K562 (cell line): ENCODE results near the gene TBX6. TPM values are rescaled to one million over a fixed set of nuclear protein-coding genes. Genes with fewer than 3 reads are reported as not detected.

Experiments
- ATAC-seq: fragments of 200-7000 bp; cut with Tn5 transposase; 3 replicates; pipeline ENCODE4 v1.9.1; 2020; ENCODE audit warnings: moderate library complexity
- BruUV-seq: library from RNA; stranded (reverse); fragments of 400-500 nt; replicated peaks from 2 replicates; lab custom pipeline; 2021; lab: Mats Ljungman, UMichigan
- CTCF ChIA-PET: fragments of 300-600 bp; formaldehyde crosslinking; extraction: SDS; loops from one replicate; lab custom pipeline; 2021; ENCODE audit warnings: low intra/inter-chr PET ratio; lab: Yijun Ruan, JAX
- POLR2A ChIA-PET: fragments of 300-600, 350-650 bp; sonication (Branson Sonifier 250); formaldehyde crosslinking; extraction: SDS; loops from one replicate; lab custom pipeline; 2021; ENCODE audit warnings: antibody characterized with exemption, inconsistent platforms; lab: Yijun Ruan, JAX
- DNase-seq, 4 experiments: peaks; one replicate each; pipeline versions ENCODE4 v3.0.0 to v3.0.0-alpha.2; 2011 to 2018; ENCODE audit warnings: low spot score in 3 of 4, mixed read lengths in 3 of 4; ENCODE audit errors: extremely low read depth in 1 of 4
- FAIRE-seq: peaks from 2 replicates; lab custom pipeline; 2011; peaks lifted over from hg19 to GRCh38; lab: Jason Lieb, UNC
- H2AFZ ChIP-seq: 2 replicates; pipeline ENCODE4 v1.6.0; 2011; ENCODE audit warnings: low read depth, low read length, control low read depth, inconsistent platforms
- H3K27ac ChIP-seq: fragments of 200-600 bp; 3 replicates; pipeline ENCODE4 v1.8.0; 2011; ENCODE audit warnings: low read depth, mild to moderate bottlenecking, control low read depth, inconsistent platforms, low read length, moderate library complexity, mixed read lengths; ENCODE audit errors: extremely low read depth
- H3K27me3 ChIP-seq, 2 experiments: fragments of 300-600 bp in 1 of 2; 2 replicates in 1 of 2; 3 replicates in 1 of 2; pipeline versions ENCODE4 v1.6.0 to v1.8.0; 2011; ENCODE audit warnings: inconsistent platforms in 2 of 2, low read length in 2 of 2, mild to moderate bottlenecking in 1 of 2, mixed read lengths in 1 of 2, moderate library complexity in 1 of 2; ENCODE audit not compliant: control insufficient read depth in 2 of 2, insufficient read depth in 2 of 2
- H3K36me3 ChIP-seq: fragments of 300-600 bp; 3 replicates; pipeline ENCODE4 v1.8.0; 2011; ENCODE audit warnings: mild to moderate bottlenecking, low read length, inconsistent platforms; ENCODE audit not compliant: control insufficient read depth, insufficient read depth
- H3K4me1 ChIP-seq, 2 experiments: fragments of 200-600 bp in 1 of 2; replicated peaks in 1 of 2; 2 replicates in 1 of 2; 3 replicates in 1 of 2; pipeline versions ENCODE4 v1.5.1 to v1.8.0; 2011; ENCODE audit warnings: inconsistent platforms in 2 of 2, low read length in 2 of 2, mild to moderate bottlenecking in 1 of 2, mixed read lengths in 1 of 2, moderate library complexity in 1 of 2; ENCODE audit not compliant: control insufficient read depth in 2 of 2, insufficient read depth in 2 of 2
- H3K4me2 ChIP-seq: 2 replicates; pipeline ENCODE4 v1.6.1; 2011; ENCODE audit warnings: low read length, control low read depth, inconsistent platforms, mixed read lengths; ENCODE audit not compliant: insufficient read depth
- H3K4me3 ChIP-seq: fragments of 200-600 bp; sonication (generic), shearing (Covaris generic); 2 replicates; pipeline ENCODE4 v1.5.1; 2016; ENCODE audit warnings: control low read depth, inconsistent platforms
- H3K79me2 ChIP-seq: fragments of 200-600 bp; 3 replicates; pipeline ENCODE4 v1.8.0; 2011; ENCODE audit warnings: low read length, inconsistent platforms; ENCODE audit not compliant: control insufficient read depth, insufficient read depth
- H3K9ac ChIP-seq, 2 experiments: 2 replicates each; pipeline versions ENCODE4 v1.6.0 to v1.6.1; 2011; ENCODE audit warnings: low read depth in 2 of 2, low read length in 2 of 2, control low read depth in 1 of 2, inconsistent platforms in 1 of 2, mild to moderate bottlenecking in 1 of 2, mixed read lengths in 1 of 2; ENCODE audit not compliant: insufficient read depth in 1 of 2
- H3K9me1 ChIP-seq: one replicate; pipeline ENCODE4 v1.6.0; 2011; ENCODE audit warnings: inconsistent platforms, mild to moderate bottlenecking, low read length, moderate library complexity; ENCODE audit not compliant: control insufficient read depth, insufficient read depth
- H3K9me3 ChIP-seq: replicated peaks from 2 replicates; pipeline ENCODE4 v1.5.1; 2011; ENCODE audit warnings: low read depth, low read length, inconsistent platforms; ENCODE audit not compliant: control insufficient read depth, insufficient read depth
- H4K20me1 ChIP-seq: replicated peaks from 2 replicates; pipeline ENCODE4 v1.6.1; 2011; ENCODE audit warnings: low read length, inconsistent platforms, mixed read lengths; ENCODE audit not compliant: control insufficient read depth, insufficient read depth
- CEBPB ChIP-seq: fragments of 450-650 bp; IDR thresholded peaks from 2 replicates; pipeline ENCODE4 v1.6.1; 2016; ENCODE audit warnings: missing genetic modification characterization, missing compliant biosample characterization
- ELK3 ChIP-seq: fragments of 450-650 bp; formaldehyde crosslinking; IDR thresholded peaks from 2 replicates; pipeline ENCODE4 v1.4.0; 2020; ENCODE audit warnings: mild to moderate bottlenecking
- FOXJ3 ChIP-seq: sonication (generic); formaldehyde crosslinking; IDR thresholded peaks from 2 replicates; pipeline ENCODE4 v1.4.0; 2020; ENCODE audit warnings: mild to moderate bottlenecking, missing genetic modification reagents
- GATAD2A ChIP-seq: fragments of 450-650 bp; IDR thresholded peaks from 2 replicates; pipeline ENCODE4 v1.6.1; 2017
- MED1 ChIP-seq: sonication (generic); formaldehyde crosslinking; IDR thresholded peaks from 2 replicates; pipeline ENCODE4 v1.8.1; 2023; ENCODE audit warnings: missing genetic modification reagents, borderline replicate concordance
- MIER1 ChIP-seq: fragments of 450-650 bp; IDR thresholded peaks from 2 replicates; pipeline ENCODE4 v1.6.1; 2016; ENCODE audit warnings: antibody characterized with exemption, mild to moderate bottlenecking, low read depth
- NEUROD1 ChIP-seq: fragments of 150-350 bp; IDR thresholded peaks from 2 replicates; pipeline ENCODE4 v1.6.1; 2014; ENCODE audit warnings: borderline replicate concordance, low read length, low read depth; ENCODE audit not compliant: partially characterized antibody
- SMARCA5 ChIP-seq: fragments of 450-650 bp; IDR thresholded peaks from 2 replicates; pipeline ENCODE4 v1.6.1; 2016
- TEAD1 ChIP-seq, 2 experiments: fragments of 450-650 bp in 1 of 2; sonication (generic) in 1 of 2; formaldehyde crosslinking; IDR thresholded peaks; 2 replicates each; pipeline versions ENCODE4 v1.4.0 to v1.8.0; 2020 to 2022; ENCODE audit warnings: mild to moderate bottlenecking in 2 of 2, missing genetic modification reagents in 1 of 2
- TOE1 ChIP-seq, 2 experiments: fragments of 450-650 bp in 1 of 2; sonication (generic) in 1 of 2; formaldehyde crosslinking in 1 of 2; IDR thresholded peaks; 2 replicates each; pipeline versions ENCODE4 v1.7.1 to v1.8.0; 2016 to 2022; ENCODE audit warnings: borderline replicate concordance in 2 of 2, mild to moderate bottlenecking in 2 of 2, antibody characterized with exemption in 1 of 2, inconsistent platforms in 1 of 2, low read depth in 1 of 2, missing genetic modification reagents in 1 of 2, moderate library complexity in 1 of 2
- ZBTB5 ChIP-seq: fragments of 450-650 bp; IDR thresholded peaks from 2 replicates; pipeline ENCODE4 v1.6.1; 2017; ENCODE audit warnings: antibody characterized with exemption
- ZKSCAN8 ChIP-seq: fragments of 200-800 bp; sonication (Bioruptor generic); IDR thresholded peaks from 2 replicates; pipeline ENCODE4 v1.6.1; 2016; ENCODE audit warnings: missing genetic modification characterization, missing compliant biosample characterization
- WGBS: fragments of 100-300 bp; shearing (Covaris generic); methylation state at CpG from one replicate; pipeline ENCODE4 v1.1.6; 2016; ENCODE audit warnings: low coverage, mixed read lengths; ENCODE audit not compliant: insufficient coverage; ENCODE audit errors: missing lambda C conversion rate; 5-methylcytosine and 5-hydroxymethylcytosine counted together
- in situ Hi-C: fragments of 300-500 bp; cut with MboI; formaldehyde crosslinking; loops from 4 replicates; pipeline ENCODE4 v1.15.0; 2018; ENCODE audit warnings: inconsistent platforms, mixed read lengths
- intact Hi-C: fragments of 100-400 bp; cut with micrococcal nuclease; formaldehyde crosslinking; loops from 2 replicates; pipeline ENCODE4 v1.14.2; 2022
- polyA plus RNA-seq, 8 experiments: library from polyadenylated mRNA; depleted of rRNA in 4 of 8; stranded (reverse) in 5 of 8; unstranded in 3 of 8; fragments of >200 nt; fragmentation: Nextera tagmentation in 2 of 8; fragmentation: Illumina TruSeq in 1 of 8; extraction: Ambion mirVana in 2 of 8; extraction: Trizol in 1 of 8; gene quantifications; 2 replicates each; pipeline versions ENCODE4 v1.2.1 to v1.2.3, GENCODE V29; 2011 to 2014; ENCODE audit warnings: inconsistent platforms in 1 of 8, missing spikeins in 1 of 8
- total RNA-seq, 7 experiments: library from RNA; depleted of rRNA in 6 of 7; stranded (reverse); fragments of >200 nt in 6 of 7; fragmentation: Illumina TruSeq in 2 of 7; extraction: Trizol in 2 of 7; gene quantifications; 2 replicates each; pipeline versions ENCODE4 v1.2.1 to v1.2.3, GENCODE V29; 2011 to 2021; ENCODE audit warnings: low replicate concordance in 1 of 7

Gene TBX6
- total and polyA plus RNA-seq, 9 of the 15 experiments (the other 6 are each of a cell fraction or from before 2014, with no cell fraction given), result 0.07 to 0.58 (median 0.11) TPM; not detected in 2

GRCh38 chr16:30136971-30137605 is 45.4 kb upstream of the TBX6 start:
- intact Hi-C loops, result no loop called here
- TF ChIP-seq GATAD2A (no peak), CEBPB (tag) (0 out of 2 replicates have a peak, but pooled peaks have one; percentile 6)
- TF ChIP-seq, all 486 proteins: peak for 1
- ATAC-seq (no peak), FAIRE-seq (no peak), DNase-seq (no peak)
- Histone ChIP-seq H3K9me1 (no peaks in the 10 kb centered on the region), H3K36me3 (no peaks in the 10 kb centered on the region), H3K79me2 (no peaks in the 10 kb centered on the region), H3K9me3 (no peaks in the 10 kb centered on the region), H2AFZ (0 out of 2 replicates have a peak overlapping the region, but pooled peaks have one; percentile 22), H3K4me3 (no peak overlapping the region), H3K4me2 (no peak overlapping the region), H3K9ac (no peak overlapping the region), H3K27me3 (no peaks in the 10 kb centered on the region), H4K20me1 (no peaks in the 10 kb centered on the region), H3K4me1 (peaks cover 6 to 7% of the 10 kb centered on the region in 2 experiments; a peak in 4 of 5 replicates), H3K27ac (no peak overlapping the region)
- in situ Hi-C loops, result loop anchor here (25.0 kb wide), 1 partner anchor 675 kb away; the partner anchor contains the start of genes BOLA2, SLX1B and SULT1A4
- CTCF ChIA-PET, result no interaction called here
- 59% methylated on average over 11 of the region's 11 CpGs for WGBS
- BruUV-seq, result no TSS peak
- POLR2A ChIA-PET, result interaction anchor here (0.6 to 1.0 kb wide), 2 partner anchors 9 to 497 kb away, joined by 3 to 5 read pairs; no protein-coding TSS in a partner anchor

DNA sequence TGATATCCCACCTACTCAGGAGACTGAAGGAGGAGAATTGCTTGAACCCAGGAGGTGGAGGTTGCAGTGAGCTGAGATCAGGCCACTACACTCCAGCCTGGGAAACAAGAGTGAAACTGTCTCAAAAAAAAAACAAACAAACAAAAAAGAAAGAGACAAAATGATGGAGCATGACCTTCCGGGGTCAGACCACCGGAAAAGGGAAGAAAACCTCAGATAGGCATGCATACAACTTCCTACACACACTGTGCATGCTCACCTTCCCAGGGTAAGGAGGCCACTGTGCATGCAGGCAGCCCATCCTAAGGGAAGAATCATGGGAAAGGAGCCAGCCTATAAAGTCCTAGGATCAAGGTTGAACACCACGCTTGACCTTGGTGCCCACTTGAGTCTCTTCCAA is 40.9 kb upstream of the TBX6 start:
- POLR2A ChIA-PET, result no interaction called here
- TF ChIP-seq NEUROD1, result no peak
- no peak for TF ChIP-seq MIER1
- no peak for TF ChIP-seq ZKSCAN8 (CRISPR knock-in tag)
- no peak for TF ChIP-seq MED1
- no peak for TF ChIP-seq SMARCA5
- no peak for TF ChIP-seq TOE1 (IDR thresholded peaks at IDR 0.05; ENCODE audit: borderline replicate concordance)
- no peak for TF ChIP-seq TOE1 (CRISPR knock-in tag; IDR thresholded peaks at IDR 0.05; ENCODE audit: borderline replicate concordance, low read depth)
- no peak for TF ChIP-seq FOXJ3 (CRISPR knock-in tag)
- TF ChIP-seq TEAD1 (CRISPR knock-in tag; IDR thresholded peaks at IDR 0.05), result no peak
- TF ChIP-seq ZBTB5, result no peak
- TF ChIP-seq ELK3 (CRISPR knock-in tag), result no peak

More for the DNA sequence above, 40.9 kb upstream of the TBX6 start:
- Histone ChIP-seq H3K9me3 (peaks cover 3% of the 10 kb centered on the region; the same call in 1 of the 2 replicates), H3K4me1 (no peaks in the 10 kb centered on the region; a peak in 1 of 5 replicates), H3K27me3 (no peaks in the 10 kb centered on the region), H3K9ac (no peak overlapping the region), H3K27ac (no peak overlapping the region), H3K4me2 (no peak overlapping the region), H2AFZ (no peak overlapping the region; the same call in 1 of the 2 replicates), H3K9me1 (no peaks in the 10 kb centered on the region), H3K4me3 (no peak overlapping the region), H4K20me1 (no peaks in the 10 kb centered on the region), H3K79me2 (no peaks in the 10 kb centered on the region), H3K36me3 (no peaks in the 10 kb centered on the region)
- FAIRE-seq (no peak), DNase-seq (no peak), ATAC-seq (no peak)
- intact Hi-C loops, result no loop called here
- in situ Hi-C loops, result loop anchor here (25.0 kb wide), 1 partner anchor 670 kb away; the partner anchor contains the start of genes BOLA2, SLX1B and SULT1A4
- 25% methylated on average over 3 of the region's 3 CpGs for WGBS
- no TSS peak for BruUV-seq
- CTCF ChIA-PET, result no interaction called here
